Stimulated activated CD8-positive, alpha-beta memory T cell treated with anti-CD3 and anti-CD28 coated beads, Interleukin-7, amount 100 ng/mL, for 1 hour (primary cell): ENCODE measurements around the gene LILRA1.
"Not testable (repeated sequence)": the region's sequence is repeated elsewhere in the genome, so short reads cannot be mapped to it uniquely, and the experiment has no call there.

ENCODE experiments used
- DNase-seq, 2 donors: peaks; one replicate each; pipeline ENCODE4 v3.0.0-alpha.2; 2020; ENCODE audit warnings: low read depth in 2 of 2

LILRA1 gene

GRCh38 chr19:54593445-54593844 lies at the start of gene LILRA1:
Gene LILRA1 (plus strand): TSS chr19:54593632. CDS start chr19:54594245, 613 bp downstream.
- not testable (repeated sequence) for DNase-seq

GRCh38 chr19:54548806-54549205 lies 44.6 kb upstream of the LILRA1 start:
- DNase-seq = no peak

GRCh38 chr19:54549224-54549623 lies 44.2 kb upstream of the LILRA1 start:
- no peak for DNase-seq

GRCh38 chr19:54551293-54551692 lies 42.1 kb upstream of the LILRA1 start:
- DNase-seq = no peak

GRCh38 chr19:54551950-54552912 lies 41.2 kb upstream of the LILRA1 start:
- no peak for DNase-seq

GRCh38 chr19:54552913-54553310 lies 40.5 kb upstream of the LILRA1 start:
- no peak for DNase-seq

- DNase-seq = no peak
These were observed 39.4 kb upstream of the LILRA1 start for GRCh38 chr19:54554006-54554405.

GRCh38 chr19:54554896-54555295 lies 38.5 kb upstream of the LILRA1 start:
- DNase-seq = no peak

- no peak for DNase-seq
These were observed 37.2 kb upstream of the LILRA1 start for GRCh38 chr19:54556194-54556593.

GRCh38 chr19:54558339-54558738 lies 35.1 kb upstream of the LILRA1 start:
- DNase-seq = no peak

GRCh38 chr19:54560881-54561385 lies 32.5 kb upstream of the LILRA1 start:
- no peak for DNase-seq

GRCh38 chr19:54561840-54562239 lies 31.6 kb upstream of the LILRA1 start:
- DNase-seq = no peak

- not testable (repeated sequence) for DNase-seq
These were observed 30.2 kb upstream of the LILRA1 start for GRCh38 chr19:54563206-54563605.

- DNase-seq = no peak
These were observed 23.1 kb upstream of the LILRA1 start for GRCh38 chr19:54570316-54570715.

- not testable (repeated sequence) for DNase-seq
These were observed 21.5 kb upstream of the LILRA1 start for GRCh38 chr19:54571715-54572615.

GRCh38 chr19:54572696-54573311 lies 20.6 kb upstream of the LILRA1 start:
- DNase-seq = no peak

- DNase-seq = no peak
These were observed 20.0 kb upstream of the LILRA1 start, which contains the start of gene LILRA2 for GRCh38 chr19:54573330-54573872. Gene LILRA2 (plus strand): TSS chr19:54573790. CDS start chr19:54573879, 89 bp downstream.

- no peak for DNase-seq
These were observed 19.4 kb upstream of the LILRA1 start for GRCh38 chr19:54574051-54574450.

- no peak for DNase-seq
These were observed 18.8 kb upstream of the LILRA1 start for GRCh38 chr19:54574527-54575056.

- DNase-seq = not testable (repeated sequence)
These were observed 18.2 kb upstream of the LILRA1 start for GRCh38 chr19:54575205-54575604.

GRCh38 chr19:54576411-54576976 lies 16.9 kb upstream of the LILRA1 start:
- no peak for DNase-seq
